ENCODE results near the gene PJVK. TPM values are rescaled to one million over a fixed set of nuclear protein-coding genes. Genes with fewer than 3 reads are reported as not detected.

PJVK gene
- total and polyA plus RNA-seq, 2 of the 13 experiments (the other 11 are each of a cell fraction or from before 2014, with no cell fraction given), result 1.2 to 2.6 TPM

DNA sequence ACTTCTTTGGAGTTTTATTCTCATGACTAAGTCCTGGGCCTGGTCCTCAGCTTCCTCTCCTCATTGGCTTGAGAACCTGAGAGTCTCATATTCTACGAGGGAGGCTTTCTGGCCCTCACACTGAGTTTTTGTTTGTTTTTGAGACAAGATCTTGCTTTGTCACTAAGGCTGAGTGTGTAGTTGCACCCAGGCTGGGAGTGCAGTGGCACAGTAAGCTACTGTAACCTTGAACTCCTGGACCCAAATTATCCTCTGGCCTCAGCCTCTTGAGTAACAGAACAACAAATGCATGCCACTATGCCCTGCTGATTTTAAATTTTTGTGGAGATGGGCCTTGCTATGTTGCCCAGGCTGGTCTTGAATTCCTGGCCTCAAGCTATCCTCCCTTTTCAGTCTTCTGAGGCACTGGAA is 22.8 kb upstream of the PJVK start:
- Histone ChIP-seq H4K20me1 (ENCODE audit: insufficient read depth, low read length) (no peaks in the 10 kb centered on the region), H3K4me2 (ENCODE audit: low read depth, low read length) (peak overlapping the region; percentile 57), H3K36me3 (replicated peaks in 1 of 2; ENCODE audit: control insufficient read depth in 1 of 2, insufficient read depth in 2 of 2, low read length in 2 of 2) (peaks cover 0 to 6% of the 10 kb centered on the region in 2 experiments; a peak in 3 of 5 replicates), H3K4me1 (ENCODE audit: insufficient read depth, low read length) (peaks cover 25% of the 10 kb centered on the region), H2AFZ (ENCODE audit: low read length) (no peak overlapping the region), H3K9ac (ENCODE audit: insufficient read depth, low read depth, low read length) (peak overlapping the region; percentile 29), H3K4me3 (replicated peaks in 1 of 3; ENCODE audit: insufficient read depth in 1 of 3, low read depth in 2 of 3, low read length in 3 of 3) (peak overlapping the region in 1 of 3 experiments; percentile 4; a peak in 1 of 6 replicates), H3K27ac (ENCODE audit: extremely low read length, insufficient read depth, low read length) (peak overlapping the region; percentile 75), H3K79me2 (ENCODE audit: insufficient read depth, low read length) (no peaks in the 10 kb centered on the region), H3K9me3 (ENCODE audit: low read length) (peaks cover 7% of the 10 kb centered on the region; the same call in 1 of the 2 replicates), H3K27me3 (ENCODE audit: control insufficient read depth in 1 of 2, insufficient read depth in 2 of 2, low read length in 2 of 2) (no peaks in the 10 kb centered on the region)
- peak; percentile 92 for FAIRE-seq
- in situ Hi-C loops (cut with HindIII; ENCODE audit: extremely low pct_ligation_motif_present, low pct_unique_long_range_greater_than_20kb) (no loop called here), intact Hi-C loops (cut with micrococcal nuclease; ENCODE audit: unreplicated experiment) (no loop called here)
- WGBS (ENCODE audit: low lambda C conversion rate), result 0% methylated on average over 1 of the region's 1 CpG
- DNase-seq (ENCODE audit: low spot score), result peak; percentile 95
- ChIA-PET POLR2A (interaction anchor here (0.6 to 3.6 kb wide), 10 partner anchors 9 to 51 kb away, joined by 3 to 76 read pairs (median 6); partner anchors contain the start of genes PJVK and PRKRA), CTCF (ENCODE audit: low intra/inter-chr PET ratio, low total read pairs) (no interaction called here)
- no TSS peak for BruUV-seq (replicated peaks)
- peak; percentile 88 for ATAC-seq
- TF ChIP-seq ZMYM2 (CRISPR knock-in tag; IDR thresholded peaks at IDR 0.05) (peak; percentile 88), MXI1 (IDR thresholded peaks at IDR 0.05; ENCODE audit: borderline replicate concordance, low read depth, low read length) (0 out of 3 replicates have a peak, but pooled peaks have one; percentile 63), MIXL1 (CRISPR knock-in tag; IDR thresholded peaks at IDR 0.05) (0 out of 2 replicates have a peak, but pooled peaks have one; percentile 45), PHF5A (CRISPR knock-in tag; IDR thresholded peaks at IDR 0.05; ENCODE audit: low read depth, unreplicated experiment) (no peak), ZNF790 (CRISPR knock-in tag; IDR thresholded peaks at IDR 0.05; ENCODE audit: borderline replicate concordance) (no peak), RFX1 (IDR thresholded peaks at IDR 0.05) (no peak), KAT7 (CRISPR knock-in tag; IDR thresholded peaks at IDR 0.05; ENCODE audit: borderline replicate concordance) (peak; percentile 58; the same call in 1 of the 2 replicates), REPIN1 (CRISPR knock-in tag; IDR thresholded peaks at IDR 0.05; ENCODE audit: borderline replicate concordance, low read depth) (peak; percentile 83), ZNF564 (CRISPR knock-in tag; IDR thresholded peaks at IDR 0.05) (0 out of 2 replicates have a peak, but pooled peaks have one; percentile 68), ZNF577 (CRISPR knock-in tag; IDR thresholded peaks at IDR 0.05; ENCODE audit: borderline replicate concordance, low read depth) (no peak), ZNF292 (CRISPR knock-in tag; IDR thresholded peaks at IDR 0.05; ENCODE audit: borderline replicate concordance, low read depth) (peak; percentile 78; the same call in 1 of the 2 replicates), ASH2L (IDR thresholded peaks at IDR 0.05; ENCODE audit: insufficient read length, low read depth, low read length) (peak; percentile 87)
- TF ChIP-seq, protein P1, sequence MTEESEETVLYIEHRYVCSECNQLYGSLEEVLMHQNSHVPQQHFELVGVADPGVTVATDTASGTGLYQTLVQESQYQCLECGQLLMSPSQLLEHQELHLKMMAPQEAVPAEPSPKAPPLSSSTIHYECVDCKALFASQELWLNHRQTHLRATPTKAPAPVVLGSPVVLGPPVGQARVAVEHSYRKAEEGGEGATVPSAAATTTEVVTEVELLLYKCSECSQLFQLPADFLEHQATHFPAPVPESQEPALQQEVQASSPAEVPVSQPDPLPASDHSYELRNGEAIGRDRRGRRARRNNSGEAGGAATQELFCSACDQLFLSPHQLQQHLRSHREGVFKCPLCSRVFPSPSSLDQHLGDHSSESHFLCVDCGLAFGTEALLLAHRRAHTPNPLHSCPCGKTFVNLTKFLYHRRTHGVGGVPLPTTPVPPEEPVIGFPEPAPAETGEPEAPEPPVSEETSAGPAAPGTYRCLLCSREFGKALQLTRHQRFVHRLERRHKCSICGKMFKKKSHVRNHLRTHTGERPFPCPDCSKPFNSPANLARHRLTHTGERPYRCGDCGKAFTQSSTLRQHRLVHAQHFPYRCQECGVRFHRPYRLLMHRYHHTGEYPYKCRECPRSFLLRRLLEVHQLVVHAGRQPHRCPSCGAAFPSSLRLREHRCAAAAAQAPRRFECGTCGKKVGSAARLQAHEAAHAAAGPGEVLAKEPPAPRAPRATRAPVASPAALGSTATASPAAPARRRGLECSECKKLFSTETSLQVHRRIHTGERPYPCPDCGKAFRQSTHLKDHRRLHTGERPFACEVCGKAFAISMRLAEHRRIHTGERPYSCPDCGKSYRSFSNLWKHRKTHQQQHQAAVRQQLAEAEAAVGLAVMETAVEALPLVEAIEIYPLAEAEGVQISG (CRISPR knock-in tag; IDR thresholded peaks at IDR 0.05), result no peak
- TF ChIP-seq, protein P2, sequence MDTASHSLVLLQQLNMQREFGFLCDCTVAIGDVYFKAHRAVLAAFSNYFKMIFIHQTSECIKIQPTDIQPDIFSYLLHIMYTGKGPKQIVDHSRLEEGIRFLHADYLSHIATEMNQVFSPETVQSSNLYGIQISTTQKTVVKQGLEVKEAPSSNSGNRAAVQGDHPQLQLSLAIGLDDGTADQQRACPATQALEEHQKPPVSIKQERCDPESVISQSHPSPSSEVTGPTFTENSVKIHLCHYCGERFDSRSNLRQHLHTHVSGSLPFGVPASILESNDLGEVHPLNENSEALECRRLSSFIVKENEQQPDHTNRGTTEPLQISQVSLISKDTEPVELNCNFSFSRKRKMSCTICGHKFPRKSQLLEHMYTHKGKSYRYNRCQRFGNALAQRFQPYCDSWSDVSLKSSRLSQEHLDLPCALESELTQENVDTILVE (CRISPR knock-in tag; IDR thresholded peaks at IDR 0.05), result peak; percentile 63; the same call in 1 of the 2 replicates
- TF ChIP-seq, protein P3, sequence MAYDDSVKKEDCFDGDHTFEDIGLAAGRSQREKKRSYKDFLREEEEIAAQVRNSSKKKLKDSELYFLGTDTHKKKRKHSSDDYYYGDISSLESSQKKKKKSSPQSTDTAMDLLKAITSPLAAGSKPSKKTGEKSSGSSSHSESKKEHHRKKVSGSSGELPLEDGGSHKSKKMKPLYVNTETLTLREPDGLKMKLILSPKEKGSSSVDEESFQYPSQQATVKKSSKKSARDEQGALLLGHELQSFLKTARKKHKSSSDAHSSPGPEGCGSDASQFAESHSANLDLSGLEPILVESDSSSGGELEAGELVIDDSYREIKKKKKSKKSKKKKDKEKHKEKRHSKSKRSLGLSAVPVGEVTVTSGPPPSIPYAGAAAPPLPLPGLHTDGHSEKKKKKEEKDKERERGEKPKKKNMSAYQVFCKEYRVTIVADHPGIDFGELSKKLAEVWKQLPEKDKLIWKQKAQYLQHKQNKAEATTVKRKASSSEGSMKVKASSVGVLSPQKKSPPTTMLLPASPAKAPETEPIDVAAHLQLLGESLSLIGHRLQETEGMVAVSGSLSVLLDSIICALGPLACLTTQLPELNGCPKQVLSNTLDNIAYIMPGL (CRISPR knock-in tag; IDR thresholded peaks at IDR 0.05; ENCODE audit: borderline replicate concordance in 1 of 2, low read depth in 1 of 2), result peak in 1 of 2 experiments; percentile 41; a peak in 1 of 4 replicates
